BLaER1 (cell line): ENCODE measurements around the gene LRRC27.

Experiments
- H3K27ac ChIP-seq: shearing (Covaris generic); formaldehyde crosslinking; 2 replicates; pipeline ENCODE4 v1.8.1; 2022
- H3K27me3 ChIP-seq: shearing (Covaris generic); formaldehyde crosslinking; 2 replicates; pipeline ENCODE4 v1.8.1; 2022
- H3K36me3 ChIP-seq: shearing (Covaris generic); formaldehyde crosslinking; 2 replicates; pipeline ENCODE4 v1.8.1; 2022
- H3K4me1 ChIP-seq: shearing (Covaris generic); formaldehyde crosslinking; 2 replicates; pipeline ENCODE4 v1.8.1; 2022
- H3K4me2 ChIP-seq: shearing (Covaris generic); formaldehyde crosslinking; 2 replicates; pipeline ENCODE4 v1.8.1; 2022
- H3K4me3 ChIP-seq: shearing (Covaris generic); formaldehyde crosslinking; 2 replicates; pipeline ENCODE4 v1.8.1; 2022
- H3K9ac ChIP-seq: shearing (Covaris generic); formaldehyde crosslinking; 2 replicates; pipeline ENCODE4 v1.8.1; 2022
- H3K9me3 ChIP-seq: shearing (Covaris generic); formaldehyde crosslinking; 2 replicates; pipeline ENCODE4 v1.8.1; 2022
- H4K20me1 ChIP-seq: shearing (Covaris generic); formaldehyde crosslinking; 2 replicates; pipeline ENCODE4 v1.8.1; 2022
- Cebpa-rat ChIP-seq: shearing (Covaris generic); IDR thresholded peaks from 2 replicates; pipeline ENCODE4 v1.8.1; 2022

The LRRC27 gene

DNA sequence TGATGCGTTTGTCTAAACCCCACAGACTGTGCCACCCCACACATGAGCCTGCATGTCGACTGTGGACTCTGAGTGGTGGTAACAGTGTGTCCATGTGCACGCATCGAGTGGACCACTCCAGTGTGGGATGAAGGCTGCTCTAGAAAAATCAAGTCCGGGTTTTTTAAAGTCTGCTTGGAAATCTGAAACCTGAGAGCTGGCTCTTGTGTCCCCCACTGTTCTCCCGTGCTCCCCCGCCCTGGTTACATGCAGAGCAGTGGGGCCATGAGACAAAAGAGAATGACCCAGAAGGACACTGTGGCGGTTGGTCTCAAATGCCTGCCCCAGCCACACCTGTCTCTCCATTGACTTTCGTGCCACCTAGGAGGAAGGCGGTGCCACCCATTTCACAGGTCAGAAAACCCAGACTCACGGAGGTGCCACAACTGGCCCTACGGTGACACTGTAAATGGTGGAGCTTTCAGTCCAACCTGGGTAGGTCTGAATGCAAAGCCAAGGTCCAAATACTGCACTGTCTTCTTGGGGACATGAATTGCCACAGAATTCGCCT is 37.7 kb downstream of the LRRC27 start:
- Histone ChIP-seq H4K20me1 (no peaks in the 10 kb centered on the region; the same call in 1 of the 2 replicates), H3K4me2 (no peak overlapping the region), H3K4me3 (no peak overlapping the region), H3K4me1 (peaks cover 38% of the 10 kb centered on the region), H3K9me3 (peaks cover under 1% of the 10 kb centered on the region; the same call in 1 of the 2 replicates), H3K27ac (no peak overlapping the region), H3K36me3 (peaks cover 8% of the 10 kb centered on the region; the same call in 1 of the 2 replicates), H3K27me3 (0 out of 2 replicates have a peak, but pooled peaks cover 5% of the 10 kb centered on the region), H3K9ac (no peak overlapping the region)
- TF ChIP-seq Cebpa-rat = no peak

GRCh38 chr10:132370426-132371340 is 38.7 kb downstream of the LRRC27 start:
- peaks cover 8% of the 10 kb centered on the region; the same call in 1 of the 2 replicates for H3K36me3 ChIP-seq
- H3K27ac ChIP-seq = no peak overlapping the region
- H3K4me3 ChIP-seq = no peak overlapping the region
- no peak for TF ChIP-seq Cebpa-rat
- peaks cover 4% of the 10 kb centered on the region; the same call in 1 of the 2 replicates for H4K20me1 ChIP-seq
- H3K27me3 ChIP-seq = 0 out of 2 replicates have a peak, but pooled peaks cover 7% of the 10 kb centered on the region
- H3K4me2 ChIP-seq = peak overlapping the region; percentile 66
- H3K9ac ChIP-seq = no peak overlapping the region
- peaks cover 41% of the 10 kb centered on the region for H3K4me1 ChIP-seq
- no peaks in the 10 kb centered on the region for H3K9me3 ChIP-seq

DNA sequence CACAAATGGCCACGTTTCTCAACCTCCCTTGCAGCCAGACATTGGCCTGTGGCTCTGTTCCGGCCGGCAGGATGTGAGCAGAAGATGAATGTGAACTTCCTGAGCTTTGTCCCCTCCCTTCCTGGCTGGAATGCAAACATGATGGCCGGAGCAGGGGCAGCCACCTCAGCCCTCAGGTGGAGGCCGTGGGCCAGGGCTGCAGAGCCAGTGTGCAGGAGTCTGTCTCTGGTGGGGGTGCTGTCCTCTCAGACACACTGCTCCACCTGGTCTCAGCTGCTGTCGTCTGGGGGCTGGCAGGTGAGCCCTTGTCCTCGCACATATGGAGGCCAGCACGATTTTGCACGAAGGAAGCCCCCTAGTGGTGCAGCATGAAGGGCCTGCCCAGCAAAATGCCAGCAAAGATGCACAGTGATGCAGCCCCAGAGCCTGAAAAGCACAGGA is 39.7 kb downstream of the LRRC27 start:
- no peak overlapping the region for H3K9ac ChIP-seq
- no peak overlapping the region for H3K27ac ChIP-seq
- TF ChIP-seq Cebpa-rat = no peak
- H3K9me3 ChIP-seq = no peaks in the 10 kb centered on the region
- H3K27me3 ChIP-seq = 0 out of 2 replicates have a peak, but pooled peaks cover 9% of the 10 kb centered on the region
- H3K4me1 ChIP-seq = peaks cover 43% of the 10 kb centered on the region
- no peak overlapping the region for H3K4me3 ChIP-seq
- H3K36me3 ChIP-seq = peaks cover under 1% of the 10 kb centered on the region; the same call in 1 of the 2 replicates
- peak overlapping the region; percentile 66 for H3K4me2 ChIP-seq
- peaks cover 4% of the 10 kb centered on the region; the same call in 1 of the 2 replicates for H4K20me1 ChIP-seq

GRCh38 chr10:132372516-132373095 is 40.6 kb downstream of the LRRC27 start:
- no peak overlapping the region for H3K9ac ChIP-seq
- H3K4me3 ChIP-seq = no peak overlapping the region
- TF ChIP-seq Cebpa-rat = no peak
- H3K4me2 ChIP-seq = no peak overlapping the region
- H3K27me3 ChIP-seq = 0 out of 2 replicates have a peak, but pooled peaks cover 9% of the 10 kb centered on the region
- H3K9me3 ChIP-seq = no peaks in the 10 kb centered on the region
- no peak overlapping the region for H3K27ac ChIP-seq
- no peaks in the 10 kb centered on the region for H3K36me3 ChIP-seq
- peaks cover 43% of the 10 kb centered on the region for H3K4me1 ChIP-seq
- H4K20me1 ChIP-seq = peaks cover 4% of the 10 kb centered on the region; the same call in 1 of the 2 replicates

DNA sequence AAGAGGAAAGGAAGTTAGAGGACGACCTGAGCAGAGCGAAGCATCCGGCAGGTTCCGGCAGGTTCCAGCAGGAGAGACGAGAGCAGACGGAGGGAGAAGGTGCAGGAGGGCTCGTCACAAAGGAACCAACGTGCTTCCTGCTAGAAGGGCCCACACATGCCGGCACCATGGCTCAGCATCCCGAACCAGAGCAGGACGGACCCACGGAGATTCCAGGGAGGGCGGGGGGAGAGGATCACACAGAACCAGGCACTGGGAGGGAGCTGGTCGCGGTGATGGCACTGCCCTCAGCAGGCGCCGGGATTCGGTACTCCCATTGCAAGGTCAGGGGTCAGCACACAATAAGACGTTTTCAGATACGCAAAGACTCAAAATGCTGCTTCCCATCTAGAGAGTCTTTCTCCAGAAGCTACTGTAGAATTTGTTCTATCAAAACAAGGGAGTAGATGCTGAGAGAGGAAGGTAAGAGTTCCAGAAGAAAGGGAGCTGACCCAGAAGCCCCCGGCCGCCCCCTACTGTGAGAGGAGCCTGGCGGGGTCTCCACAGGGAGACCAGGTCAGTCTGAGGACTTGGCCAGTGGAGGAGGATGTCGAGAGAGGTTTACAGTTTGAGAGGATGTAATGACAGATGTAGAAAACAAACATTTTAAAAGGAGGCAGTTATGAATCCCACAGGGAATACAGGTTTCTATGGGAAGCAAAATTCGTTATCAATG is 41.4 kb downstream of the LRRC27 start:
- Histone ChIP-seq H3K4me2 (peak overlapping the region; percentile 53), H3K27me3 (peaks cover 9% of the 10 kb centered on the region; the same call in 1 of the 2 replicates)

GRCh38 chr10:132374176-132374575 is 42.2 kb downstream of the LRRC27 start:
- H4K20me1 ChIP-seq = peaks cover 4% of the 10 kb centered on the region; the same call in 1 of the 2 replicates
- H3K9me3 ChIP-seq = no peaks in the 10 kb centered on the region
- no peak overlapping the region for H3K9ac ChIP-seq
- peaks cover 43% of the 10 kb centered on the region for H3K4me1 ChIP-seq
- H3K36me3 ChIP-seq = no peaks in the 10 kb centered on the region
- H3K4me2 ChIP-seq = peak overlapping the region; percentile 53
- H3K27ac ChIP-seq = no peak overlapping the region
- H3K4me3 ChIP-seq = no peak overlapping the region
- no peak for TF ChIP-seq Cebpa-rat
- H3K27me3 ChIP-seq = peaks cover 12% of the 10 kb centered on the region; the same call in 1 of the 2 replicates

More for the DNA sequence above, 41.4 kb downstream of the LRRC27 start:
- peaks cover 43% of the 10 kb centered on the region for H3K4me1 ChIP-seq
- H3K27ac ChIP-seq = no peak overlapping the region
- no peak overlapping the region for H3K9ac ChIP-seq
- no peak for TF ChIP-seq Cebpa-rat
- H3K36me3 ChIP-seq = no peaks in the 10 kb centered on the region
- no peak overlapping the region for H3K4me3 ChIP-seq
- no peaks in the 10 kb centered on the region for H3K9me3 ChIP-seq
- peaks cover 4% of the 10 kb centered on the region; the same call in 1 of the 2 replicates for H4K20me1 ChIP-seq

DNA sequence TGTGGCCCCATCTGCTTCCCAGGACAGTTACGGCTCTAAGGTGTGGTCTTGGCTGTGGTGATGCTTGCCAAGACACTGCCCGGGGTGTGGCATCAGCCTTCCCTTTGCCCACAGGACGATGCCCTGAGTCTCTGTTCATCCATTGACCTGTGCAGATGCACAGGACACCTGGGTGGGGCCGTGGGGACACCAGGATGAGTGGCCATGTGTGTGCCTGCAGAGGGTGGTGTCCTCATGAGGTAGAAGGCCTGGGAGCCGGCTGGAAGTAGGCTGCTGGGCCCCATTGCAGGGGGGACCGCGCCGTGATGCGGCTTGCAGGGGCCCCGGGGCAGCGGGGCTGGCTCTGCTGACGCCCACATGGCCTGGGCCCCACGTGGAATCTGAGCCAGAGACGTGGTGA is 42.6 kb downstream of the LRRC27 start:
- Histone ChIP-seq H3K36me3 (no peaks in the 10 kb centered on the region), H3K4me2 (no peak overlapping the region), H4K20me1 (peaks cover 4% of the 10 kb centered on the region; the same call in 1 of the 2 replicates), H3K27me3 (peaks cover 12% of the 10 kb centered on the region; the same call in 1 of the 2 replicates), H3K4me1 (peaks cover 43% of the 10 kb centered on the region), H3K9me3 (no peaks in the 10 kb centered on the region), H3K4me3 (no peak overlapping the region), H3K27ac (no peak overlapping the region), H3K9ac (no peak overlapping the region)
- no peak for TF ChIP-seq Cebpa-rat

DNA sequence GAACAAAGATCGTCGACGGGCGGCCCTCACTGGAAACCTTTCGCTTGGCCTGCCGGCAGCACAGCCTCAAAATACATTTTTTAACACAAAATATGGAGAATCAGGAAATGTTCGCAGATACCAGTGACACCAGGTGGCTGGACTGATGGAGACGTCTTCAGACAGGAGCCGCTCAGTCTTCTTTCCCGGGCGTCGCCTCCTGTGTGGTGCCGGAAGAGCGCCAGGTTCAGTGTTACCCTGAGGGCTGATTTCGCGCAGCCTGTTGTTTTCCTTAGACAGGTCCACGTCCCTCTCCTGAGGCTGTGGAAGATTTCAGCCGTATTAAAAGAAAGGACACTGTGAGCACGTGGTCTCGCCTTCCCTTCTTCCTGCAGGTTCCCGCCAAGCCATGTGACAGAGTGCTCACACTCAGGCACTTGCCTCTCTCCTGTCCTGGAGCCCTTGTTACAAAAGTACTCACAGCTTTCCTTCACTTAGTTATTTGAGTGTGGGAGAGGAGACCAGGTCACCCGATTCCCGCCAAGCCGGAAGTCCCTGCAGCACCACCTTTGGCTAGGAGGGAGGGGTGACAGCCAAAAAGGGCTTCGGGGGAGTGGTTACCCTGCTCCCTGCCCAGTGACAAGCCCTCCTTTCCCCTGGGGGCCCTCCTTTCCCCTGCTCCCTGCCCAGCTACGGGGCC is 43.3 kb downstream of the LRRC27 start:
- Histone ChIP-seq H3K4me2 (no peak overlapping the region), H3K27me3 (peaks cover 14% of the 10 kb centered on the region; the same call in 1 of the 2 replicates), H3K9me3 (no peaks in the 10 kb centered on the region), H3K27ac (no peak overlapping the region), H3K4me1 (peaks cover 43% of the 10 kb centered on the region), H3K4me3 (no peak overlapping the region), H4K20me1 (peaks cover 4% of the 10 kb centered on the region; the same call in 1 of the 2 replicates), H3K9ac (no peak overlapping the region), H3K36me3 (no peaks in the 10 kb centered on the region)
- no peak for TF ChIP-seq Cebpa-rat
